Brain microvascular endothelial cell (primary cell): ENCODE results near the gene ADGRG2.

Source experiments
- DNase-seq: peaks from one replicate; pipeline ENCODE4 v3.0.0-alpha.2; 2020
- H3K27ac ChIP-seq: fragments of 250-450 bp; sonication (Bioruptor Pico); 2 replicates; pipeline ENCODE4 v1.5.1; 2020; ENCODE audit warnings: mild to moderate bottlenecking, moderate library complexity
- H3K27me3 ChIP-seq: fragments of 250-450 bp; sonication (Bioruptor Pico); replicated peaks from 2 replicates; pipeline ENCODE4 v1.5.1; 2020; ENCODE audit warnings: mild to moderate bottlenecking
- H3K36me3 ChIP-seq: fragments of 250-450 bp; sonication (Bioruptor Pico); replicated peaks from 2 replicates; pipeline ENCODE4 v1.5.1; 2020; ENCODE audit warnings: mild to moderate bottlenecking
- H3K4me3 ChIP-seq: 2 replicates; pipeline ENCODE4 v1.5.1; 2011; ENCODE audit warnings: low read depth, mild to moderate bottlenecking, control low read depth, low read length, moderate library complexity
- in situ Hi-C: cut with HindIII; loops from 2 replicates; pipeline ENCODE4 v1.10.0; 2017; ENCODE audit warnings: low sequenced_read_pairs, low pct_ligation_motif_present
- TF ChIP-seq, protein P1 (sequence below): IDR thresholded peaks from 2 replicates; pipeline ENCODE4 v1.5.1; 2011; ENCODE audit warnings: low read depth, mild to moderate bottlenecking, moderate library complexity, low read length, control low read depth, inconsistent platforms; ENCODE audit errors: missing control alignments

The ADGRG2 gene, protein sequence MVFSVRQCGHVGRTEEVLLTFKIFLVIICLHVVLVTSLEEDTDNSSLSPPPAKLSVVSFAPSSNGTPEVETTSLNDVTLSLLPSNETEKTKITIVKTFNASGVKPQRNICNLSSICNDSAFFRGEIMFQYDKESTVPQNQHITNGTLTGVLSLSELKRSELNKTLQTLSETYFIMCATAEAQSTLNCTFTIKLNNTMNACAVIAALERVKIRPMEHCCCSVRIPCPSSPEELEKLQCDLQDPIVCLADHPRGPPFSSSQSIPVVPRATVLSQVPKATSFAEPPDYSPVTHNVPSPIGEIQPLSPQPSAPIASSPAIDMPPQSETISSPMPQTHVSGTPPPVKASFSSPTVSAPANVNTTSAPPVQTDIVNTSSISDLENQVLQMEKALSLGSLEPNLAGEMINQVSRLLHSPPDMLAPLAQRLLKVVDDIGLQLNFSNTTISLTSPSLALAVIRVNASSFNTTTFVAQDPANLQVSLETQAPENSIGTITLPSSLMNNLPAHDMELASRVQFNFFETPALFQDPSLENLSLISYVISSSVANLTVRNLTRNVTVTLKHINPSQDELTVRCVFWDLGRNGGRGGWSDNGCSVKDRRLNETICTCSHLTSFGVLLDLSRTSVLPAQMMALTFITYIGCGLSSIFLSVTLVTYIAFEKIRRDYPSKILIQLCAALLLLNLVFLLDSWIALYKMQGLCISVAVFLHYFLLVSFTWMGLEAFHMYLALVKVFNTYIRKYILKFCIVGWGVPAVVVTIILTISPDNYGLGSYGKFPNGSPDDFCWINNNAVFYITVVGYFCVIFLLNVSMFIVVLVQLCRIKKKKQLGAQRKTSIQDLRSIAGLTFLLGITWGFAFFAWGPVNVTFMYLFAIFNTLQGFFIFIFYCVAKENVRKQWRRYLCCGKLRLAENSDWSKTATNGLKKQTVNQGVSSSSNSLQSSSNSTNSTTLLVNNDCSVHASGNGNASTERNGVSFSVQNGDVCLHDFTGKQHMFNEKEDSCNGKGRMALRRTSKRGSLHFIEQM

DNA sequence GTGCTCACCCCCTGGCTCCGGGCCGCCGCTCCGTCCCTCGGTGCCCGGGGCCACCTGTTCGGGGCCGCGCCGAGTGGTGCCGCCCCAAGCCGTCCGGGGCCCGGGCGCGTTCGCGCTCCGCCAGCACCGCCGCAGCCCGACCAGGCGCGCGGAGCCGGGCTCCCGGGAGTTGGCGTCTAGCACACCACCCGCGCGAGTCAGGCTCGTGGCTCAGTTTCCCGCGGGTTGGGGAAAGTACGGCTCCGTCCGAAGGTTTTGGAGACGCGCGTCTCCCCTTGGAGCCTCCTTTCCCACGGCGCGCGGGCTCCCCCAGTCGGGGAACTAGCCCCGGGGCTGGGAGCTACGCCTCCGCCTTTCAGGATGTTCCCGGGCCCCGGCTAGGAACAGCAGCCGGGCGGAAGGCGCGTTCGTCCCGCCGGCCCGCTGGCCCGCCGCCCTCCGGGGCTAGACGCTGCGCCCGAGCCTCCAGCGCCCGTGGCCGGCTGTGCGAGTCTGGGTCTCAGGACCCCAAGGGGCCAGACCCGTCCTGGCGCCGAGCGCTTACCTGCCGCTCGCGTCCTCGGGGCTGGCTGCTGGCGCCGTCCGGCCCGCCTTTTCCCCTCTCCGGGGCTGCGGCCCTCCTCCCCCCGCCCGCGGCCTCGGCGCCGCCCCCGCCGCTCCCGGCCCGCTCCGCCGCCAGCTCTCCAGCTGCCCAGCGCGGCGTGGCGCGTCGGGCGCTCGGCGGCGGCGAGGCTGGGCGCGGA, at the start of gene ADGRG2:
ADGRG2 (minus strand) TSS at position 571 of the 743 bp plus-strand sequence. CDS start 53,634 bp downstream, outside the sequence.
- Histone ChIP-seq H3K27ac (no peak within 1 kb of the TSS), H3K36me3 (no peaks in the 10 kb centered on the region), H3K27me3 (peaks cover 2% of the 10 kb centered on the region), H3K4me3 (peak within 1 kb of the TSS; percentile 24)
- in situ Hi-C loops: no loop called here
- TF ChIP-seq, protein P1, sequence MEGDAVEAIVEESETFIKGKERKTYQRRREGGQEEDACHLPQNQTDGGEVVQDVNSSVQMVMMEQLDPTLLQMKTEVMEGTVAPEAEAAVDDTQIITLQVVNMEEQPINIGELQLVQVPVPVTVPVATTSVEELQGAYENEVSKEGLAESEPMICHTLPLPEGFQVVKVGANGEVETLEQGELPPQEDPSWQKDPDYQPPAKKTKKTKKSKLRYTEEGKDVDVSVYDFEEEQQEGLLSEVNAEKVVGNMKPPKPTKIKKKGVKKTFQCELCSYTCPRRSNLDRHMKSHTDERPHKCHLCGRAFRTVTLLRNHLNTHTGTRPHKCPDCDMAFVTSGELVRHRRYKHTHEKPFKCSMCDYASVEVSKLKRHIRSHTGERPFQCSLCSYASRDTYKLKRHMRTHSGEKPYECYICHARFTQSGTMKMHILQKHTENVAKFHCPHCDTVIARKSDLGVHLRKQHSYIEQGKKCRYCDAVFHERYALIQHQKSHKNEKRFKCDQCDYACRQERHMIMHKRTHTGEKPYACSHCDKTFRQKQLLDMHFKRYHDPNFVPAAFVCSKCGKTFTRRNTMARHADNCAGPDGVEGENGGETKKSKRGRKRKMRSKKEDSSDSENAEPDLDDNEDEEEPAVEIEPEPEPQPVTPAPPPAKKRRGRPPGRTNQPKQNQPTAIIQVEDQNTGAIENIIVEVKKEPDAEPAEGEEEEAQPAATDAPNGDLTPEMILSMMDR: peak; percentile 36
- DNase-seq: no peak

DNA sequence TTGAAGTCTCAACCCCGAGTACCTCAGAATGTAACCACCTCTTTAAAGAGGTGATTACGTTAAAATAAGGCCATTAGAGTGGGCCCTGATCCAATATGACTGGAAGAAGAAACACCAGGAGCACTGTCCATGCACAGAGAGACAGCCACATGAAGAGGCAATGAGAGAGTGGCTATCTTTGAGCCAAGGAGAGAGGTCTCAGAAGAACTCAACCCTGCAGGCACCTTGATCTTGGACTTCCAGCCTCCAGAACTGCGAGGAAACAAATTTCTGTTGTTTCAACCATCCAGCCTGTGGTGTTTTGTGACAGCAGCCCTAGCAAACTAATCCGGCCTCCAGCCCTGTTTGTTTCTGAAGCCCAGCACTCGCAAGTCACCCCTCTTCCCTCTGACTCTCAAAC, 46.3 kb upstream of the ADGRG2 start:
- Histone ChIP-seq H3K4me3 (no peak overlapping the region), H3K27ac (no peak overlapping the region), H3K36me3 (no peaks in the 10 kb centered on the region), H3K27me3 (no peaks in the 10 kb centered on the region)
- DNase-seq: no peak
- TF ChIP-seq, protein P1: no peak
- in situ Hi-C loops: no loop called here

DNA sequence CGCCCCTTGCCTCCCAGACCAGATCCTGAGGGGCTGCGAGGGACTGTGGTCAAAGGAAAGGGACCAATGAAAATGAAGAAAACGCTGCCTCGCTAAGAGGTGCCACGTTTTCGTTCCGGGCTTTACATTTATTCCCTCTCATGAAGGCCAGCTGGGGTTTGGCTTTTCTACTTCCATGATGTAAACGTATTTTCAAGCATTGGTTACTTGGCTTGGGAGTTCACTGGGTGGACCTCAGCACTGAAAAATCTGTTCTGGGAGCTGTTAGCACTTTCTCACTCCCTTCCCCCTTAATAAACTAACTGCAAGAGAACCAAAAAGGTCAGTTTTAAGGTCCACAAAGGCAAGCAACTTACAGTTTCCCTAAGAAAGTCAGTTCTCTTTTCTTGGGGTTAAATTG, 40.6 kb upstream of the ADGRG2 start:
- in situ Hi-C loops: no loop called here
- TF ChIP-seq, protein P1: no peak

DNA sequence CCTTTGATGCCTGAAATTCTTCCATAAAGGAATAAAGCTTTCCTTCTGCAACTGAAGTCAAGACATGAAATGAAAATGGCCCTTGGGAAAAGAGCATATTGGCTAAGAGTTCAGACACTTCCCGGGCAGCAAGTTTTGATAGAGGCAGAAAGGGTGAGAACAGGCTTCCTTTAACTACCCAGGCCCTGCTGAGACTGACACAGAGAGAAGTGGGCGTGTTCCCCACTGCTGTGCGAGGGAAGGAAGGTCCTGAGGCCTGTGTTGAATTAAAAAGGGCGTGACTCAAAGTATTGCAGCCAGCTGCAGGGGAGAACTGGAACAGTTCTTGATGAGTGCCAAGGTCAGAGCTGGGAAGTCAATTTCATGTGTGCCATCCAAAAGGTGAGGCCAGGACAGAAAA, 33.9 kb upstream of the ADGRG2 start:
- Histone ChIP-seq H3K27me3 (no peaks in the 10 kb centered on the region), H3K36me3 (no peaks in the 10 kb centered on the region), H3K27ac (no peak overlapping the region), H3K4me3 (no peak overlapping the region)
- in situ Hi-C loops: no loop called here
- DNase-seq: no peak
- TF ChIP-seq, protein P1: no peak

More for the DNA sequence above, 40.6 kb upstream of the ADGRG2 start:
- Histone ChIP-seq H3K27ac (no peak overlapping the region), H3K36me3 (no peaks in the 10 kb centered on the region), H3K4me3 (no peak overlapping the region), H3K27me3 (no peaks in the 10 kb centered on the region)
- no peak for DNase-seq

DNA sequence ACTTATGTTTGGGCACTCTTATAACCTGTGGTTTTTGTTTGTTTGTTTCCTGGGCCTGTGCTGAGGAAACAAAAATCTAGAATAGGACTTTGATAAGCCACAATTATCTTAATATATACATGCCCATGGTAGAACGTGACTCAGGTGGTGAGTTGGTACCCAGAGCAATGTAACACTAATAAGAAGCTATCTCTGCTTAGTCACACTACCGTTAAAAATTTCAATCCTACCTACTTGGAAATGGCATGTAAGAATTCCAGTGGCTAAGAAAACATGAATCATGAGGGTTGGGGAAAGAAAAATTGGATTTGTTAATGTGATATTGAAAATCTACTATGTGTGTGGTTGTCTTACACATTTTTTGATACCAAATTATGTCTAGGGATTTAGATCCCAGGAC, 30.5 kb upstream of the ADGRG2 start:
- in situ Hi-C loops: no loop called here
- H3K4me3 ChIP-seq: no peak overlapping the region
- no peak overlapping the region for H3K27ac ChIP-seq
- H3K36me3 ChIP-seq: no peaks in the 10 kb centered on the region
- H3K27me3 ChIP-seq: no peaks in the 10 kb centered on the region
- TF ChIP-seq, protein P1: no peak
- DNase-seq: no peak
